Immature natural killer cell (primary cell): ENCODE measurements around the gene EP300. TPM values are rescaled to one million over a fixed set of nuclear protein-coding genes. Genes with fewer than 3 reads are reported as not detected.

Experiments
- DNase-seq, 3 donors: peaks; one replicate each; pipeline ENCODE4 v3.0.0; 2022; ENCODE audit warnings: mixed read lengths in 1 of 3
- H3K27ac Mint-ChIP-seq, 6 donors: one replicate each; pipeline ENCODE4 v1.8.0; 2020; ENCODE audit warnings: mixed read lengths in 6 of 6, mild to moderate bottlenecking in 5 of 6, inconsistent platforms in 4 of 6, moderate library complexity in 3 of 6
- H3K27me3 Mint-ChIP-seq, 3 donors: one replicate each; pipeline ENCODE4 v1.8.0; 2020 to 2021; ENCODE audit warnings: low read depth in 3 of 3, mild to moderate bottlenecking in 3 of 3, mixed read lengths in 3 of 3, moderate library complexity in 3 of 3, inconsistent platforms in 1 of 3
- H3K36me3 Mint-ChIP-seq, 3 donors: one replicate each; pipeline ENCODE4 v1.8.0; 2020; ENCODE audit warnings: mixed read lengths in 3 of 3, inconsistent platforms in 2 of 3, mild to moderate bottlenecking in 2 of 3
- H3K4me1 Mint-ChIP-seq, 2 donors: one replicate each; pipeline ENCODE4 v1.8.0; 2020; ENCODE audit warnings: inconsistent platforms in 2 of 2, mild to moderate bottlenecking in 2 of 2, mixed read lengths in 2 of 2, moderate library complexity in 1 of 2
- H3K4me3 Mint-ChIP-seq, 5 donors: one replicate each; pipeline ENCODE4 v1.8.0; 2020; ENCODE audit warnings: mild to moderate bottlenecking in 5 of 5, mixed read lengths in 5 of 5, inconsistent platforms in 3 of 5, moderate library complexity in 3 of 5
- H3K9me3 Mint-ChIP-seq, 6 donors: one replicate each; pipeline ENCODE4 v1.8.0; 2020; ENCODE audit warnings: mild to moderate bottlenecking in 6 of 6, mixed read lengths in 6 of 6, inconsistent platforms in 4 of 6, moderate library complexity in 3 of 6
- polyA plus RNA-seq, 3 donors: library from polyadenylated mRNA; unstranded; fragments of 300-500 nt; fragmentation: Illumina TruSeq; gene quantifications; one replicate each; pipeline ENCODE4 v1.2.3, GENCODE V29; 2021

Gene EP300
- polyA plus RNA-seq, 3 donors from 2014 or later = 4.6 to 23.1 (median 8.6) TPM

DNA sequence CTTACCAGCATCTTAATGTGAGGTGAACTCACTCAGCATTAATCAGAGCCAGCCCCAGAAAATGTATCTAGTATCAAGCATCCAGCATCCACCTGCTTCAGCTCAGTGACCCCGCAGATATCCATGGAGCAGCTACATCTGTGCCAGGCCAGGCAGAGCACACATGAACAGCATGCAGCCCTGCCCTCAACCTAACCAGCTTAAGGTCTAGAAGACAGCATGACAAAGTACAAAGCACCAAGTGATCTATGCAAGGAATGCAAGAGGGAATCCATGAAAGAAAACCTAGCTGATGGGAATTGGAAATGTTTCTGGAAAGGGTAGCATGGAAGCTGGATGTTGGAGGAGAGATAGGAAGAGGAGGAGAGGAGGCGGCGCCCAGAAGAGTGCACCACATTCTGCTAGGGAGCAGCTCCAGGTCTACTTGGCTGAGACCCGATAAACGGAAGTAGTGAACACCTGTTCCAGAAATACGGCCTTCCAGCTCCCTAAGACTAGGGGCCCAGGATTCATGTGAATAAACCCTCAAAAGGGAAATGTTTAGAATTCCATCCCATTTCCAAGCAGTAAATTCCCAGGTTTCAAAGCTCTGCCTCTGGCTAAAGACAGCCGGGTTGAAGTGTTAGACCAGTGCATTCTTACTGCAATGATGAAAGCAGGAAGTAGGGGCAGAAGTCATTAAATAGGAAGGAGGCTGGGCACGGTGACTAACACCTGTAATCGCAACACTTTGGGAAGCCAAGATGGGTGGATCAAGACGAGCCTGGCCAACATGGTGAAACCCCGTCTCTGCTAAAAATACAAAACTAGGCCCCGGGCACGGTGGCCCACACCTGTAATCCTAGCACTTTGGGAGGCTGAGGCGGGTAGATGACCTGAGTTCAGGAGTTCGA lies 89.2 kb downstream of the EP300 start:
- H3K27ac Mint-ChIP-seq = peak overlapping the region; percentile 13 to 83 (median 62)
- peaks cover 0 to 12% (median 4%) of the 10 kb centered on the region in 3 donors for H3K27me3 Mint-ChIP-seq
- no peak overlapping the region for H3K4me3 Mint-ChIP-seq
- H3K4me1 Mint-ChIP-seq = peaks cover 0 to 3% of the 10 kb centered on the region in 2 donors
- peaks cover 3 to 16% (median 6%) of the 10 kb centered on the region in 3 donors for H3K36me3 Mint-ChIP-seq
- no peak for DNase-seq
- H3K9me3 Mint-ChIP-seq = no peaks in the 10 kb centered on the region

DNA sequence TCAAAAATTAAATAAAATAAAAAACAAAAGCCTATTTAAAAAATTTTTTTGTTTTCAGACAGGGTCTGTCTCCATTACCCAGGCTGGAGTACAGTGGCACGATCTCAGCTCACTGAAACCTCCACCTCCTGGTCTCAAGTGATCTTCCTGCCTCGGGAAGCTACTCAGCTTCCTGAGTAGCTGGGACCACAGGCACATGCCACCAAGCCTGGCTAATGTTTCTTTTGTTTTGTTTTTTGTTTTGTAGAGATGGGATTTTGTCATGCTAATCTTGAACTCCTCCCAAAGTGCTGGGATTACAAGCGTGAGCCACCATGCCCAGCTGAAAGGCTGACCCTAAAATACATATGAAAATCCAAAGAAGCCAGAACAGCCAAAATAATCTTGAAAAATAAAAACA lies 92.3 kb downstream of the EP300 start:
- Mint-ChIP-seq H3K27ac (no peak overlapping the region), H3K9me3 (no peaks in the 10 kb centered on the region), H3K36me3 (peaks cover 0 to 6% (median 3%) of the 10 kb centered on the region in 3 donors), H3K4me1 (peaks cover 0 to 3% of the 10 kb centered on the region in 2 donors), H3K4me3 (no peak overlapping the region), H3K27me3 (peaks cover 0 to 4% (median 4%) of the 10 kb centered on the region in 3 donors)
- DNase-seq = no peak

DNA sequence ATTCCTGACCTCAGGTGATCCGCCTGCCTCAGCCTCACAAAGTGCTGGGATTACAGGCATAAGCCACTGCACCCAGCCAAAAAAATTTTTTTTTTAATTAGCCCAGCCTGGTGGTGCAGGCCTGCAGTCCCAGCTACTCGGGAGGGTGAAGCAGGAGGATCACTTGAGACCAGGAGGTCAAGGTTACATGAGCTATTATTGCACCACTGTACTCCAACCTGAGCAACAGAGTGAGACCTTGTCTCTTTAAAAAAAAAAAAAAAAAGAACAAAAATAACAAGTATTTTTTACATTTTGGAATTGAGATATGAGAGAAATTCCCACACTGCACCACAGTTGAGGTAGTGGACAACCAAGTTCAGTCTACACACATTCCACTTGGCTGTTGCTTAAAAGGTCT lies 99.1 kb downstream of the EP300 start:
- H3K27ac Mint-ChIP-seq = no peak overlapping the region
- no peaks in the 10 kb centered on the region for H3K4me1 Mint-ChIP-seq
- H3K4me3 Mint-ChIP-seq = no peak overlapping the region

DNA sequence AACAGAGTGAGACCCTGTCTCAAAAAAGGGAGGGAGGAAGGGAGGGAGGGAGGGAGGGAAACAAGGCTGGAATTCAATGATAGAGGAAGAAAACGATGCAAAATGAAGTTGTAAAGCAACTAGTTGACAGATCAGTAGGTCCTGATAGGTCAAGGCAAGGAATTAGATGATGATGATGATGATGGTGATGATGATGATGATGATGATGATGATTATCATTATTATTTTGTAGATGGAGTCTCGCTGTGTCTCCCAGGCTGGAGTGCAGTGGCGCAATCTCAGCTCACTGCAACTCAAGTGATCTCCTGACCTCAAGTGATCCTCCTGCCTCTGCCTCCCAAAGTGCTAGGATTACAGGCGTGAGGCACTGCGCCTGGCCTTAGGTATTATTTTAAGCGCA lies 101.4 kb downstream of the EP300 start:
- DNase-seq = no peak
- H3K36me3 Mint-ChIP-seq = no peaks in the 10 kb centered on the region
- no peaks in the 10 kb centered on the region for H3K27me3 Mint-ChIP-seq
- no peaks in the 10 kb centered on the region for H3K9me3 Mint-ChIP-seq
- no peak overlapping the region for H3K27ac Mint-ChIP-seq
- no peak overlapping the region for H3K4me3 Mint-ChIP-seq
- peaks cover 11 to 12% of the 10 kb centered on the region in 2 donors for H3K4me1 Mint-ChIP-seq

More for the DNA sequence above, 99.1 kb downstream of the EP300 start:
- Mint-ChIP-seq H3K27me3 (no peaks in the 10 kb centered on the region), H3K9me3 (no peaks in the 10 kb centered on the region), H3K36me3 (no peaks in the 10 kb centered on the region)
- no peak for DNase-seq

DNA sequence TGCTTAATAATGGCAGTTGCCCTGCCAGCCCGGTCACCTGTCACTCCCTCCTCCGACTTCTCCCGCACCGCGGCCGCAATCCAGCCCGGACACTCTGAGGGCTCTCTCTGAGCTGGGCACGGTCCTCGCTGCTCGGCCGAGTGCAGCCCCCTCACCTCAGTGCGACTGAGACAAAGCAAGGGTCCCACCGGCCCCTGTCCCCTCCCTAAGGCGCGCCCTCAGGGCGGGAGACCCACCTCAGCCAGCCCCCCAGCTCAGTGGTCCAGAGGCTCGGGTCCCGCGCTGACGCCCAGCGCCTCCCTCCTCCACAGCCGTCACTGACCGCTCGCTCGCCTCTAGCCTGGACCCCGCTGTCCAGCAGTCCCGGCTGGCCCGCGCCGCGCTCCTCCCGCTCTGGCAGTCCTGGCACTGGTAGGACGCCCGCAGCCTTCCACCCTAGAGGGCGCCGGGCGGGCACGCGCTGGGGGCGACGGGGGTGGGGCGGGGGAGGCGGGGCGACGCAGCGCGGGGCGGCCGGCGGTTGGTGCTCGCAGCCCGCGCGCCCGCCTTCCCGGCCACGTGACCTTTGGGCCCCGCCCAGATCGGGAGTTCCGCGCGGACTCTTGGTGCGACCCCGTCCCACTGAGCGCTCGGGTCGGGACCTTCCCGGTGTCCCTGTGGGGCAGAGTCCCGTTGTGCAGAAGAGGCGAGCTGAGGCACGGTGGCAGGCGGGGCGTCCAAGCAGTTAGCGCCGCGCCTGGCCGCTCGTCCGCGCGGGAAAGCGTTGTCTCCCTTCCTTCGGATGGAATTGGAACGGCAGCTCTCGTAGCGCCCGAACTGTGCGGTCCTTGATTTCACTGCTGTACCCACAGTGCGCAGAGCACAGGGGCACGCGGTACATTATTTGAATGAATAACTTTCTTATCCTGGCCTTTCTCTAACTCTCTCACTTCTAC lies 104.9 kb downstream of the EP300 start:
- H3K4me1 Mint-ChIP-seq = peaks cover 11 to 12% of the 10 kb centered on the region in 2 donors
- H3K36me3 Mint-ChIP-seq = no peaks in the 10 kb centered on the region
- H3K9me3 Mint-ChIP-seq = no peaks in the 10 kb centered on the region
- H3K27me3 Mint-ChIP-seq = peaks cover 0 to 11% (median 7%) of the 10 kb centered on the region in 3 donors
- H3K4me3 Mint-ChIP-seq = peak overlapping the region; percentile 89 to 93 (median 92)
- peak; percentile 72 to 77 (median 77) for DNase-seq
- H3K27ac Mint-ChIP-seq = peak overlapping the region in 3 of 6 donors; percentile 25 to 70 (median 27)

DNA sequence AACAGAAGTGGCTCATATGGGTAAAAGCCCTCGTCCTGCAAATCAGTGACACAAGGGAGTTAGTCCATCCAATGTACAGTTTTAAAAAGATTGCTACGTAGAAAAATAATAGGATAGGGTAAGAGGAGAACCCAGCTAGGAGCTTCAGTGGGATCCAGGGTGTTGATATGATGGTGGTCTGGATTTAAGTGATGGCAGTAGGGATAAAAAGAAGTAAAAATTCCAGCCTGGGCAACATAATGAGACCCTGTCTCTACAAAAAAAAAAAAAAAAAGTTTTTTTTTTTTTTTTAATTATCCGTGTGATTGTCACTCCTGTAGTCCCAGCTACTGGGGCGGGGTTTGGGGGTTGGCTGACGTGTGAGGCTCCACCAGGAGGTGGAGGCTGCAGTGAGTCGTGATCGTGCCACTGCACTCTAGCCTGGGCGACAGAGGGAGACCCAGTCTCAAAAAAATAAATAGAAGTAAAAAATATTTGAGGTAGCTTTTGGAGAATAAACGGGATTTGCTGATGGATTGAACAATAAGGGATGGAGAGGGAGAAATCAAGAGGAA lies 105.7 kb downstream of the EP300 start:
- Mint-ChIP-seq H3K27me3 (peaks cover 0 to 11% (median 7%) of the 10 kb centered on the region in 3 donors), H3K27ac (peak overlapping the region in 4 of 6 donors; percentile 25 to 70 (median 47)), H3K4me3 (peak overlapping the region; percentile 89 to 93 (median 92)), H3K36me3 (no peaks in the 10 kb centered on the region), H3K9me3 (no peaks in the 10 kb centered on the region), H3K4me1 (peaks cover 11 to 12% of the 10 kb centered on the region in 2 donors)
- peak in 1 of 3 donors; percentile 12 for DNase-seq

DNA sequence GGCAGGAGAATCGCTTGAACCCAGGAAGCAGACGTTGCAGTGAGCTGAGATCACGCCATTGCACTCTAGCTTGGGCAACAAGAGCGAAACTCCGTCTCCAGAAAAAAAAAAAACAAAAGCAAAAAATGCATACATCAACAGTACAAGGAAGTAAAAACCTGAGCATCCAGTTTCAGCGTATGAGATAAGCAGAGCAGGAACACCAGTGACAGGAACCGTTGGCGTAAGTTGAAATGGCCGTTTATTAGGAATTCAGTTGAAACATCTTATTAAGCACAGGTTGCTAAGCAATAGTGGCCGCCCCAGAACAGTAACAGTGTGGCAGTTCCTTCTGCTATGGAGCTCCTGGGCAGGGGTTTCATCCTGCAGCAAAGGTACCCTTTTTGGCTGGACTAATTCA lies 108.7 kb downstream of the EP300 start:
- no peak overlapping the region for H3K4me3 Mint-ChIP-seq
- peaks cover 9 to 17% (median 16%) of the 10 kb centered on the region in 3 donors for H3K27me3 Mint-ChIP-seq
- no peaks in the 10 kb centered on the region for H3K9me3 Mint-ChIP-seq

DNA sequence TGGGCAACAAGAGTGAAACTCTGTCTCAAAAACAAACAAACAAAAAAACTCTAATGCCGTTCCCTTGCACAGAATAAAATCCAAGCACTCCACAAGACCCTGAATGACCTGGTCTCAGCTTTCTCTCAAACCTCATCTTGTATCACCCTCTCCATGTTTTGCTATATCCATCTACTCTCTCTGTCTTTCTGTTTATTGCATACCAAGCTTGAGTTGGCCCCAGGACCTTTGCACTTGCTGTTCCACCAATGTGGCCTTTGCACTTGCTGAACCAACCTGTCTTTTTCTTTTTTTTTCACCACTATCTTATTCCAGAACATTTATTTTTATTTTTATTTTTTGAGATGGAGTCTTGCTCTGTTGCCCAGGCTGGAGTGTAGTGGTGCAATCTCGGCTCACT lies 110.7 kb downstream of the EP300 start:
- H3K36me3 Mint-ChIP-seq = no peaks in the 10 kb centered on the region
- H3K4me1 Mint-ChIP-seq = peaks cover 20 to 38% of the 10 kb centered on the region in 2 donors
- peaks cover 9 to 17% (median 16%) of the 10 kb centered on the region in 3 donors for H3K27me3 Mint-ChIP-seq
- no peak for DNase-seq
- H3K9me3 Mint-ChIP-seq = no peaks in the 10 kb centered on the region
- H3K4me3 Mint-ChIP-seq = no peak overlapping the region
- H3K27ac Mint-ChIP-seq = no peak overlapping the region

More for the DNA sequence above, 108.7 kb downstream of the EP300 start:
- Mint-ChIP-seq H3K27ac (no peak overlapping the region), H3K4me1 (peaks cover 26 to 32% of the 10 kb centered on the region in 2 donors), H3K36me3 (no peaks in the 10 kb centered on the region)
- no peak for DNase-seq

DNA sequence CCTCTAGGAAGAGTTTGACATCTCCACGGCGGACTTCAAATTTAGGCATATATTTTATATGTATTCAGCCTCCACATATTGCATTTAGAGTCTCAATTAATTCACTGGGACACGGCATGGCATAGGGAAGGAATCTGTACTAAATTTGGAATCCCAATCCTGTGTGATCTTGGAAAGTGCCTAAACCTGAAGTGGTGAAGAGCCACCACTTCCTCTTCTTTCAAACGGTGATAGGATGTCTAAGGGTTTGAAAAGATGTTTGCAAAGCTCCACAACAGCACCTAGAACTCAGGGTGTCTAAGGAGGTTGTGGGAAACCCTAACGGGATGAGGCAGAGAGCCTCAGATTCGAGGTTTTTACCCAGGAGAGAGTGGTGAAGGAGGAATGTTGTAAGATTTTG lies 111.7 kb downstream of the EP300 start:
- Mint-ChIP-seq H3K27ac (peak overlapping the region in 2 of 6 donors; percentile 56 to 84), H3K36me3 (no peaks in the 10 kb centered on the region), H3K9me3 (no peaks in the 10 kb centered on the region), H3K4me1 (peaks cover 15 to 33% of the 10 kb centered on the region in 2 donors), H3K4me3 (peak overlapping the region in 4 of 5 donors; percentile 28 to 60 (median 42)), H3K27me3 (peaks cover 9 to 17% (median 16%) of the 10 kb centered on the region in 3 donors)
- no peak for DNase-seq

DNA sequence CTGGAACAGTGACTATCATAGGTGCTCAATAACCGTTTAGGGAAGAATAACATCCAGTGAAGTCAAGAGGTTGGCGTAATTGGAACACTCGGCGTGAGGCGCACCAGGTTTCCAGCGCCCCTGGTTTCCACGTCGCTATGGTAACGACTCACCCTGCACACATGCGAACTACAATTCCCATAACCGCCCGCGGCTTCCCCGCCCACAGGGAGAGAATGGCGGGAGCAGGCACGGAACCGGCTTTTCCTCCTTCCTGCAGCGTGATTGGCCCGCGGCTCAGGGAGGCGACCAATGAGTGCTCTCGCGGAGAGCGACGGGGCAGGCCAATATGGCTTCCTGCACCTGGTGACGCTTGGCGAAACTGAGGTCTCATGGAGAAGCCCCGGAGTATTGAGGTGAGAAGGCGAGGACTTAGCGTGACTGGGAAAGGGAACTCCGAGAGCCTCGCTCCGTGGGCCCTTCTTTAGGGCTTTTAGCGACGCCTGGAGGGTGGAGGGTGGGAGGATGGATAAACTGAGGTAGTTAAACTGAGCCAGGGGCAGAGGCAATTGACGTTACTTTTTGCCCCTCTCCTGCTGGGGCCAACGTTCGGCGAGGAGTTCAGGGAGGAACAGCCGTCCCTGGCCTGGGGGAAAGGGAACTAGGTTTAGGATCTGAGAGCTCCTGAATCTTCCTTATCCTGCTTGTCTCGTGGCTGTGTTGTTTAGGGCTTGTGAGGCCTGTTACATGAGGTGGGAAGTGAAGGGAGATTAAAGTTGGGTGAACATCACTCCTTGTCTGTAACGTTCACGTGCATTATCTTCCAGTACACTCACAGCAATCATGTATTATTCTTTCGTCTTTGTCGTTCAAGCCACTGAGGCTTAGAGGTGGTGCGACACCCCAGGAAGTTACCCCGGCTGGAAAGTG lies 112.9 kb downstream of the EP300 start, which contains the start of gene L3MBTL2:
TSS of gene L3MBTL2 (plus strand) at position 321 of the 909 bp plus-strand sequence. CDS start at position 372, 51 bp downstream.
- H3K27me3 Mint-ChIP-seq = peaks cover 9 to 13% (median 12%) of the 10 kb centered on the region in 3 donors
- peak; percentile 95 to 96 (median 95) for DNase-seq

DNA sequence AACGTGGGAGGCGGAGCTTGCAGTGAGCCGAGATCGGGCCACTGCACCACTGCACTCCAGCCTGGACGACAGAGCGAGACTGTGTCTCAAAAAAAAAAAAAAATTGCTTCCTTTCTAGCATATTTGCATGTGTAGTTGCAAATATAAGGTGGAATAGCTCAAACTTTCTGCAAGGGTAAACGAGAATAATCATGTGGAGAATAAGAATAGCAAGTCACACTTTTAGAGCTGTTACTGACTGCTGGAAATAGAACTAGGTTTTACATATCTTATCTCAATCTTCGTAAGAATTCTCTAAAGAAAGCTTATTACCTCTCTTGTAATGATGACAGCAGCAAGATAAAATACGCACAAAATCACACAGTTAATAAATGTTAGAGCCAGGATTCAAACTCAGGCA lies 114.3 kb downstream of the EP300 start:
- H3K27ac Mint-ChIP-seq = peak overlapping the region in 1 of 6 donors; percentile 70
- peaks cover 4 to 9% (median 7%) of the 10 kb centered on the region in 3 donors for H3K36me3 Mint-ChIP-seq
- peak overlapping the region; percentile 68 to 97 (median 71) for H3K4me3 Mint-ChIP-seq
- no peak for DNase-seq
- peaks cover 15 to 38% of the 10 kb centered on the region in 2 donors for H3K4me1 Mint-ChIP-seq
- H3K9me3 Mint-ChIP-seq = no peaks in the 10 kb centered on the region
- H3K27me3 Mint-ChIP-seq = peaks cover 7 to 10% (median 9%) of the 10 kb centered on the region in 3 donors

More for the DNA sequence above, 112.9 kb downstream of the EP300 start, which contains the start of gene L3MBTL2:
- no peaks in the 10 kb centered on the region for H3K9me3 Mint-ChIP-seq
- peak within 1 kb of the TSS; percentile 93 to 97 (median 94) for H3K4me3 Mint-ChIP-seq
- peak within 1 kb of the TSS; percentile 82 to 95 (median 94) for H3K27ac Mint-ChIP-seq
- H3K36me3 Mint-ChIP-seq = peaks cover 4 to 5% (median 4%) of the 10 kb centered on the region in 3 donors
- H3K4me1 Mint-ChIP-seq = peaks cover 15 to 38% of the 10 kb centered on the region in 2 donors

DNA sequence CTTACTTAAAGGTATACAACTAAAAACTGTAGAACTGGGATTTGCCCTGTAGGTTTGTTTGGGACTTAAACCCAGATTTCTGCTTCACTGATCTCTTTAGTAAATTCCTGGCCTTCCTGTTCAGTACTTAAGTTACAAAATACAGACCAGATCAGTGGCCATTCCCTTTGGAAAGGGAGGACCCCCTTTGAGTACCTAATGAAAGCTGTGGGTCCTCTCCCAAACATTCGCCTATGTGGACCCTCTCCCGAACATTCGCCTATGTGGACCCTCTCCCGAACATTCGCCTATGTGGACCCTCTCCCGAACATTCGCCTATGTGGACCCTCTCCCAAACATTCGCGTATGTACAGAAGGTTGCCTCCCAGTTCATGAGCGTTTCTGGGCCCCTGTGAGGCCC lies 123.0 kb downstream of the EP300 start:
- Mint-ChIP-seq H3K27ac (no peak overlapping the region), H3K4me1 (peaks cover 8 to 10% of the 10 kb centered on the region in 2 donors), H3K9me3 (no peaks in the 10 kb centered on the region), H3K36me3 (peaks cover 14 to 30% (median 22%) of the 10 kb centered on the region in 3 donors), H3K4me3 (no peak overlapping the region), H3K27me3 (no peaks in the 10 kb centered on the region)
- DNase-seq = no peak
